ENCODE measurements around the gene HAUS7. TPM values are rescaled to one million over a fixed set of nuclear protein-coding genes. Genes with fewer than 3 reads are reported as not detected.
"Not testable (repeated sequence)": the region's sequence is repeated elsewhere in the genome, so short reads cannot be mapped to it uniquely, and the experiment has no call there.

HAUS7 gene
- total RNA-seq, 2 donors from 2014 or later, result 27.7 to 40.0 TPM

- ATAC-seq (replicated peaks in 1 of 2) (no peak), DNase-seq (no peak)
- H3K9me3 Mint-ChIP-seq, result no peaks in the 10 kb centered on the region
- H3K4me3 Mint-ChIP-seq, result no peak overlapping the region
- H3K27ac Mint-ChIP-seq, result no peak overlapping the region
- H3K4me1 Mint-ChIP-seq (ENCODE audit: low read depth), result peaks cover 6% of the 10 kb centered on the region
- peaks cover 15% of the 10 kb centered on the region for H3K27me3 Mint-ChIP-seq (ENCODE audit: low read depth)
- no peaks in the 10 kb centered on the region for H3K36me3 Mint-ChIP-seq (ENCODE audit: insufficient read depth in 2 of 2)
Observed at GRCh38 chrX:153409414-153410101, 60.8 kb downstream of the HAUS7 start.

GRCh38 chrX:153408871-153409351 is 61.5 kb downstream of the HAUS7 start:
- Mint-ChIP-seq H3K27me3 (ENCODE audit: low read depth) (peaks cover 15% of the 10 kb centered on the region), H3K36me3 (ENCODE audit: insufficient read depth in 2 of 2) (no peaks in the 10 kb centered on the region), H3K4me3 (no peak overlapping the region), H3K4me1 (ENCODE audit: low read depth) (peaks cover 6% of the 10 kb centered on the region), H3K27ac (no peak overlapping the region), H3K9me3 (no peaks in the 10 kb centered on the region)
- DNase-seq (no peak), ATAC-seq (replicated peaks in 1 of 2) (no peak)

GRCh38 chrX:153408221-153408721 is 62.1 kb downstream of the HAUS7 start:
- Mint-ChIP-seq H3K27ac (no peak overlapping the region), H3K4me1 (ENCODE audit: low read depth) (peaks cover 6% of the 10 kb centered on the region), H3K9me3 (no peaks in the 10 kb centered on the region), H3K4me3 (no peak overlapping the region), H3K36me3 (ENCODE audit: insufficient read depth in 2 of 2) (no peaks in the 10 kb centered on the region), H3K27me3 (ENCODE audit: low read depth) (peaks cover 15% of the 10 kb centered on the region)
- no peak for ATAC-seq (replicated peaks in 1 of 2)
- DNase-seq, result no peak

- Mint-ChIP-seq H3K27me3 (ENCODE audit: low read depth) (peaks cover 15% of the 10 kb centered on the region), H3K27ac (no peak overlapping the region), H3K36me3 (ENCODE audit: insufficient read depth in 2 of 2) (no peaks in the 10 kb centered on the region), H3K4me3 (no peak overlapping the region), H3K9me3 (no peaks in the 10 kb centered on the region), H3K4me1 (ENCODE audit: low read depth) (peaks cover 6% of the 10 kb centered on the region)
- no peak for DNase-seq
- ATAC-seq (replicated peaks in 1 of 2), result no peak
Observed at GRCh38 chrX:153407736-153408135, 62.6 kb downstream of the HAUS7 start.

GRCh38 chrX:153406903-153407302 is 63.5 kb downstream of the HAUS7 start:
- no peak overlapping the region for H3K4me3 Mint-ChIP-seq
- DNase-seq (no peak), ATAC-seq (replicated peaks in 1 of 2) (no peak)
- no peaks in the 10 kb centered on the region for H3K9me3 Mint-ChIP-seq
- peaks cover 8% of the 10 kb centered on the region for H3K27me3 Mint-ChIP-seq (ENCODE audit: low read depth)
- peaks cover 1% of the 10 kb centered on the region for H3K4me1 Mint-ChIP-seq (ENCODE audit: low read depth)
- H3K27ac Mint-ChIP-seq, result no peak overlapping the region
- H3K36me3 Mint-ChIP-seq (ENCODE audit: insufficient read depth in 2 of 2), result no peaks in the 10 kb centered on the region

GRCh38 chrX:153406011-153406410 is 64.4 kb downstream of the HAUS7 start:
- H3K27ac Mint-ChIP-seq, result no peak overlapping the region
- no peaks in the 10 kb centered on the region for H3K9me3 Mint-ChIP-seq
- no peaks in the 10 kb centered on the region for H3K36me3 Mint-ChIP-seq (ENCODE audit: insufficient read depth in 2 of 2)
- DNase-seq, result no peak
- ATAC-seq (replicated peaks in 1 of 2), result no peak
- no peak overlapping the region for H3K4me3 Mint-ChIP-seq
- H3K27me3 Mint-ChIP-seq (ENCODE audit: low read depth), result peaks cover 4% of the 10 kb centered on the region
- no peaks in the 10 kb centered on the region for H3K4me1 Mint-ChIP-seq (ENCODE audit: low read depth)

GRCh38 chrX:153405426-153405825 is 65.0 kb downstream of the HAUS7 start:
- no peaks in the 10 kb centered on the region for H3K36me3 Mint-ChIP-seq (ENCODE audit: insufficient read depth in 2 of 2)
- no peak overlapping the region for H3K4me3 Mint-ChIP-seq
- no peaks in the 10 kb centered on the region for H3K4me1 Mint-ChIP-seq (ENCODE audit: low read depth)
- H3K9me3 Mint-ChIP-seq, result no peaks in the 10 kb centered on the region
- ATAC-seq (replicated peaks in 1 of 2) (no peak), DNase-seq (no peak)
- H3K27ac Mint-ChIP-seq, result no peak overlapping the region
- no peaks in the 10 kb centered on the region for H3K27me3 Mint-ChIP-seq (ENCODE audit: low read depth)

- H3K27me3 Mint-ChIP-seq (ENCODE audit: low read depth); DNase-seq; H3K4me3 Mint-ChIP-seq; H3K36me3 Mint-ChIP-seq (ENCODE audit: insufficient read depth in 2 of 2); ATAC-seq (replicated peaks in 1 of 2); H3K27ac Mint-ChIP-seq; H3K9me3 Mint-ChIP-seq; H3K4me1 Mint-ChIP-seq (ENCODE audit: low read depth): not testable (repeated sequence)
Observed at GRCh38 chrX:153404333-153404732, 66.0 kb downstream of the HAUS7 start.

- H3K4me1 Mint-ChIP-seq (ENCODE audit: low read depth), result no peaks in the 10 kb centered on the region
- H3K4me3 Mint-ChIP-seq, result no peak within 1 kb of the TSS
- H3K27ac Mint-ChIP-seq, result no peak within 1 kb of the TSS
- H3K27me3 Mint-ChIP-seq (ENCODE audit: low read depth), result no peaks in the 10 kb centered on the region
- ATAC-seq (replicated peaks in 1 of 2), result no peak
- no peaks in the 10 kb centered on the region for H3K9me3 Mint-ChIP-seq
- no peak for DNase-seq
- no peaks in the 10 kb centered on the region for H3K36me3 Mint-ChIP-seq (ENCODE audit: insufficient read depth in 2 of 2)
Observed at GRCh38 chrX:153401133-153401764, 69.1 kb downstream of the HAUS7 start, which contains the start of gene PNMA6E. PNMA6E (minus strand) TSS chrX:153401350; CDS start chrX:153398849, 2,501 bp downstream.

- Mint-ChIP-seq H3K4me3 (no peak overlapping the region), H3K36me3 (ENCODE audit: insufficient read depth in 2 of 2) (no peaks in the 10 kb centered on the region), H3K27ac (no peak overlapping the region), H3K27me3 (ENCODE audit: low read depth) (peaks cover 2% of the 10 kb centered on the region), H3K4me1 (ENCODE audit: low read depth) (no peaks in the 10 kb centered on the region), H3K9me3 (no peaks in the 10 kb centered on the region)
- ATAC-seq (replicated peaks in 1 of 2), result peak; percentile 65 to 75
- peak; percentile 69 for DNase-seq
Observed at GRCh38 chrX:153400146-153401132, 69.9 kb downstream of the HAUS7 start.

GRCh38 chrX:153398275-153398960 is 72.0 kb downstream of the HAUS7 start:
- H3K4me1 Mint-ChIP-seq (ENCODE audit: low read depth), result no peaks in the 10 kb centered on the region
- DNase-seq (no peak), ATAC-seq (replicated peaks in 1 of 2) (no peak)
- H3K36me3 Mint-ChIP-seq (ENCODE audit: insufficient read depth in 2 of 2), result no peaks in the 10 kb centered on the region
- H3K27me3 Mint-ChIP-seq (ENCODE audit: low read depth), result peaks cover 6% of the 10 kb centered on the region
- H3K27ac Mint-ChIP-seq, result no peak overlapping the region
- no peak overlapping the region for H3K4me3 Mint-ChIP-seq
- no peaks in the 10 kb centered on the region for H3K9me3 Mint-ChIP-seq

All from activated T-cell treated with anti-CD3 and anti-CD28 coated beads, Interleukin-2, amount 50 U/mL, for 72 hours (primary cell).